Vagina (tissue), 2 donors: ENCODE results near the gene DEGS2.

Experiments used
- CTCF ChIP-seq, 3 experiments: fragments of 450-650 bp in 2 of 3; fragments of 200-600 bp in 1 of 3; sonication (generic) in 1 of 3; IDR thresholded peaks; one replicate each; pipeline ENCODE4 v1.5.1; 2017 to 2019; ENCODE audit warnings: antibody characterized with exemption in 3 of 3, mild to moderate bottlenecking in 2 of 3, moderate library complexity in 2 of 3
- POLR2A ChIP-seq, 2 donors: fragments of 450-650 bp; IDR thresholded peaks; one replicate each; pipeline ENCODE4 v1.6.1; 2017; ENCODE audit warnings: antibody characterized with exemption in 2 of 2, mild to moderate bottlenecking in 2 of 2, moderate library complexity in 2 of 2

- TF ChIP-seq CTCF (IDR thresholded peaks at IDR 0.05) (no peak), POLR2A (IDR thresholded peaks at IDR 0.05) (no peak)
These were observed 36.8 kb downstream of the DEGS2 start for GRCh38 chr14:100122481-100123223.
